ENCODE data around the gene PDZRN3.

The PDZRN3 gene

DNA sequence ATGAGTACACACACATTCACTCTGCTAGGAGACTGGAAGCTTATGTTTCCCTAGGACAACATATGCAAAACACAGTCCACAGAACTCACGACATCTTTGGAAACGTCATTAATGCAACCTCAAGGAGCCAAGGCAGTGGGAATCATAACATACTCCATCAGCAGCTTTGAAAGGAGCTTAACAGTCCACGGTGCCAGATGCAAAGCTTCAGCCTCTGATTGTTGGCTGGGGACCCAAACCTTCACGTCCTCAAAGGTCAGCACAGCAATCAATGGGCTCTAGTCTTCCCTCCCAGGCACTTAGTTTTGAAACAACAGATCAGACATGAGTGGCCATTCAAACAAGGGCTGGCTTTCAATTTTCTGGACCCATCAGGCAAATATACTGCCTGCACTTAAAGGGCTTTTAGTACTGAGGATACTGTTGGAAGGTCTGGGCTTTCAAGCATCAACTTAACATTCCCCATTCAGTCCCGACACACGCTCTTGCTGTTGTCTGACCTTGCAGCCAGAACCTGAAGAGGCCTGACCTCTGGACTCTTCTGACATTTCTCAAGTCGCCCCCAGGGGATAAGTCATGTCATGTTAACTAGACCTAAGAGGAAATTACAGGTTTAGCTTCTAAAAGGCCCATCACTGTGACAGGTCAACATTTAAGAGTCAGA lies 223.0 kb downstream of the PDZRN3 start:
- TF ChIP-seq CTCF (conservative IDR thresholded peaks at IDR 0.05; ENCODE audit: low read length) = no peak
- no peak overlapping the region for H3K4me3 ChIP-seq (ENCODE audit: low read length)
- DNase-seq (ENCODE audit: low read depth) = no peak

DNA sequence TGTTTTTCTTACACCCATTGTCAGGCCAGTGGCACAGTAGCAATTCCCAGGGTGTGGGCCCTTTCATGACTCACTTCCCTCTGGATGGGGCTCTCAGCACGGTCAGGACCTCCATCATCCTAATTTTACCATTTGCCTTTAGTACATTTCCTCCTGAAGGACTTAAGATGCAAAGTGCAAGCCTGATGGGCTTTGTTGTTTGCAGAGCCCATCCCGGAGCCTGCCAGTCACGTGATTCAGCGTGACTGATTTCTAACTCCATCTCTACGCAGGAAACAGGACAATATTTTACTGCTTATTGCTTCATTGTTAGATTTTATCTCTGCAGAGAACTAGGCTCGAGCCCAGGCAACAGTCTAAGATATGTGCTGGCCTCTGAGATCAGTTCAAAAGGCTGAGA lies 223.7 kb downstream of the PDZRN3 start:
- no peak for TF ChIP-seq CTCF (conservative IDR thresholded peaks at IDR 0.05; ENCODE audit: low read length)
- peak; percentile 57 for DNase-seq (ENCODE audit: low read depth)
- no peak overlapping the region for H3K4me3 ChIP-seq (ENCODE audit: low read length)

GRCh38 chr3:73399666-73400253 lies 225.0 kb downstream of the PDZRN3 start:
- no peak for TF ChIP-seq CTCF (conservative IDR thresholded peaks at IDR 0.05; ENCODE audit: low read length)
- no peak for DNase-seq (ENCODE audit: low read depth)
- no peak overlapping the region for H3K4me3 ChIP-seq (ENCODE audit: low read length)

DNA sequence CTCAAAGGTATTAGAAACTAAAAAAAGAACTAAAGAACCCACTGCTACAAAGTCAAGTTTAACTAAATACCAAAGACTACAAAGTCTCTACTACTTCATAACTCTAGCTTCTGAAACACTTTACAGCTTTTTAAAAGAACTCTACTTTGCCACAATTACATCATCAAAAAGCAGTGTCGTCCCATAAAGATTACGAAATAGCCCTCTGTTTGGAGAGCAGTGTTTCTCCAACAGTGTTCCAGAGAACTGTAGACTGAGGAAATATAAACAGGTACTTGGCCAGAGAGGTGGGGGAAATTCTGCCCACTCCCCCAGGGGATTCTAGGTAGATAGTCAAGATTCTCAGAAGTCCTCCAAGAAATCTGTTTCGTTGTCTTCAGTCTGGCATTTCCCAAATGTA lies 225.6 kb downstream of the PDZRN3 start:
- no peak for TF ChIP-seq CTCF (conservative IDR thresholded peaks at IDR 0.05; ENCODE audit: low read length)
- DNase-seq (ENCODE audit: low read depth) = no peak
- no peak overlapping the region for H3K4me3 ChIP-seq (ENCODE audit: low read length)

DNA sequence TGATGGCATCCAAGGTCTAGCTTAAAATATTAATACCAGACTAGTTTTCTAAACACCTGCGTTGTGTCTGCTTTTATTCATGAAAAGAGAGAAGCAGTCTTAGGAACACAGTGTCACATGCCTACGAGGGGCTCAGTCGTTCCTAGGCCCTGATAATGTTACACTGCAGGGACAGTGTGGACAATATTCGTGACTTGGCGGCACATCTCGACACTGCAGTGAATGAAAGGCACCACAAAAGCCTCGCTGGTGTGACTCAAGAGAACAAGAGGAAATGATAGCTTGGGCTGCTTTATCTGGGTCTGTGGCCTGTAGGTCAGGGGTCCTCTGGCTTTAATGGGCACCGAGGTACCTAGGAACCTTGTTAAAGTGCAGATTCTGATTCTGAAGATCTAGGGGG lies 226.7 kb downstream of the PDZRN3 start:
- no peak overlapping the region for H3K4me3 ChIP-seq (ENCODE audit: low read length)
- no peak for TF ChIP-seq CTCF (conservative IDR thresholded peaks at IDR 0.05; ENCODE audit: low read length)
- DNase-seq (ENCODE audit: low read depth) = no peak

- no peak overlapping the region for H3K4me3 ChIP-seq (ENCODE audit: low read length)
- no peak for DNase-seq (ENCODE audit: low read depth)
- no peak for TF ChIP-seq CTCF (conservative IDR thresholded peaks at IDR 0.05; ENCODE audit: low read length)
Observed at GRCh38 chr3:73394240-73394639, 230.5 kb downstream of the PDZRN3 start.

DNA sequence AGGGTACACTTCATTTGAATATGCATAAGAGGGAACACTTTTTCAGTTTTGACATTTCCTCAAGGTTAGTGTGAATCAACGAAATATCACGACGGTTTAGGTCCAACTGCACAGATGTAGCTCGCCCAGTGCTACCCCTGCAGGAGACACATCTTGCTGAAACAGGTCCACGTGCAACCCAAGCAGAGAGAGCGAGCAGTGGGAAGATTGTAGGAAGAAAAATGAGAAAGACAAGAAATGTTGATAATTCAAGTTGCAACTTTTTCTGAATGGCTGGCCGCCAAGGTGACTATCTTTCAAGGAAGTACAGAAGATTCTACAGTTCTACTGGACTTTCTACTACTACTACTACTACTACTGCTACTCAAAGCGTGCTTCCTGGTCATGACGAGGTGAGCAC lies 231.7 kb downstream of the PDZRN3 start:
- no peak for TF ChIP-seq CTCF (conservative IDR thresholded peaks at IDR 0.05; ENCODE audit: low read length)
- H3K4me3 ChIP-seq (ENCODE audit: low read length) = no peak overlapping the region
- no peak for DNase-seq (ENCODE audit: low read depth)

All from AG10803 (cell line).